ENCODE data around the gene ADPRHL1.

GRCh38 chr13:113369189-113369588, 84.1 kb downstream of the ADPRHL1 start:
- TF ChIP-seq CTCF (IDR thresholded peaks at IDR 0.05; ENCODE audit: low read depth, low read length): no peak
- TF ChIP-seq EZH2phosphoT487 (IDR thresholded peaks at IDR 0.05; ENCODE audit: low read depth): no peak
